Panc1 (cell line): ENCODE results near the gene TNRC18. TPM values are rescaled to one million over a fixed set of nuclear protein-coding genes. Genes with fewer than 3 reads are reported as not detected.

Source experiments
- ATAC-seq: fragments of 200-7000 bp; cut with Tn5 transposase; 2 replicates; pipeline ENCODE4 v1.9.1; 2020; ENCODE audit warnings: mild to moderate bottlenecking, moderate library complexity
- BruUV-seq: library from RNA; stranded (reverse); fragments of 400-500 nt; replicated peaks from 2 replicates; lab custom pipeline; 2021; lab: Mats Ljungman, UMichigan
- CTCF ChIA-PET: fragments of 300-600 bp; sonication (Branson Sonifier 250); formaldehyde crosslinking; loops from one replicate; lab custom pipeline; 2022; ENCODE audit warnings: antibody characterized with exemption; lab: Charles Lee
- POLR2A ChIA-PET: fragments of 300-600 bp; sonication (Branson Sonifier 250); formaldehyde crosslinking; loops from one replicate; lab custom pipeline; 2022; ENCODE audit warnings: antibody characterized with exemption; lab: Charles Lee
- DNase-seq: peaks from one replicate; pipeline ENCODE4 v3.0.0-alpha.2; 2010; ENCODE audit warnings: low read depth, low spot score
- H3K27ac ChIP-seq: 2 replicates; pipeline ENCODE4 v1.5.1; 2011; ENCODE audit warnings: mild to moderate bottlenecking, low read length, inconsistent platforms
- H3K27me3 ChIP-seq: fragments of 200-500 bp; sonication (Bioruptor generic); 2 replicates; pipeline ENCODE4 v1.6.0; 2014; ENCODE audit warnings: low read length, inconsistent platforms; ENCODE audit not compliant: control insufficient read depth, insufficient read depth
- H3K36me3 ChIP-seq: fragments of 200-500 bp; sonication (Bioruptor generic); 2 replicates; pipeline ENCODE4 v1.5.1; 2014; ENCODE audit warnings: inconsistent platforms, mild to moderate bottlenecking, low read length, moderate library complexity; ENCODE audit not compliant: control insufficient read depth, insufficient read depth
- H3K4me1 ChIP-seq: 2 replicates; pipeline ENCODE4 v1.5.1; 2011; ENCODE audit warnings: inconsistent platforms, mild to moderate bottlenecking, low read length, moderate library complexity; ENCODE audit not compliant: control insufficient read depth, insufficient read depth
- H3K4me3 ChIP-seq, 2 experiments: 2 replicates each; pipeline ENCODE4 v1.5.1; 2011 to 2012; ENCODE audit warnings: low read depth in 2 of 2, low read length in 2 of 2, mild to moderate bottlenecking in 2 of 2, inconsistent platforms in 1 of 2, moderate library complexity in 1 of 2
- H3K9me3 ChIP-seq: fragments of 200-500 bp; sonication (Bioruptor generic); 2 replicates; pipeline ENCODE4 v1.5.1; 2014; ENCODE audit warnings: low read depth, mild to moderate bottlenecking, inconsistent platforms, low read length, moderate library complexity; ENCODE audit not compliant: control insufficient read depth, insufficient read depth
- POLR2AphosphoS5 ChIP-seq: IDR thresholded peaks from 2 replicates; pipeline ENCODE4 v1.6.1; 2012; ENCODE audit warnings: mild to moderate bottlenecking, low read depth, low read length, moderate library complexity
- SIN3A ChIP-seq: IDR thresholded peaks from 2 replicates; pipeline ENCODE4 v1.6.1; 2012; ENCODE audit warnings: low read depth, mild to moderate bottlenecking, low read length, moderate library complexity, borderline replicate concordance; ENCODE audit not compliant: insufficient read depth
- TCF7L2 ChIP-seq: IDR thresholded peaks from 2 replicates; pipeline ENCODE4 v1.6.1; 2011; ENCODE audit warnings: mild to moderate bottlenecking, low read depth, low read length, inconsistent platforms
- in situ Hi-C: cut with HindIII; loops from 2 replicates; pipeline ENCODE4 v1.10.0; 2016; ENCODE audit warnings: low sequenced_read_pairs, low pct_unique_long_range_greater_than_20kb
- intact Hi-C: fragments of 100-400 bp; cut with micrococcal nuclease; formaldehyde crosslinking; loops from one replicate; pipeline ENCODE4 v1.10.0; 2022; ENCODE audit not compliant: unreplicated experiment
- total RNA-seq: library from RNA; stranded (reverse); gene quantifications from one replicate; pipeline ENCODE4 v1.2.1, GENCODE V29; 2021; ENCODE audit not compliant: unreplicated experiment
- TF ChIP-seq, protein P1 (sequence below): fragments of 450-650 bp; IDR thresholded peaks from 2 replicates; pipeline ENCODE4 v1.5.1; 2017; ENCODE audit warnings: mild to moderate bottlenecking
- TF ChIP-seq, protein P2 (sequence below), 2 experiments: IDR thresholded peaks; 2 replicates each; pipeline ENCODE4 v1.6.1; 2011 to 2012; ENCODE audit warnings: low read depth in 2 of 2, control low read depth in 1 of 2, low read length in 1 of 2, mild to moderate bottlenecking in 1 of 2, moderate library complexity in 1 of 2; ENCODE audit not compliant: insufficient read depth in 1 of 2

The TNRC18 gene
- total RNA-seq, 1 experiment from 2014 or later, result 148 TPM

- Histone ChIP-seq H3K4me3 (no peak overlapping the region), H3K9me3 (no peaks in the 10 kb centered on the region), H3K27ac (no peak overlapping the region), H3K4me1 (no peaks in the 10 kb centered on the region), H3K27me3 (no peaks in the 10 kb centered on the region), H3K36me3 (peaks cover 2% of the 10 kb centered on the region; the same call in 1 of the 2 replicates)
- ChIA-PET CTCF (no interaction called here), POLR2A (no interaction called here)
- in situ Hi-C loops (no loop called here), intact Hi-C loops (no loop called here)
- ATAC-seq (no peak), DNase-seq (no peak)
- no TSS peak for BruUV-seq
- TF ChIP-seq TCF7L2 (no peak), SIN3A (no peak), POLR2AphosphoS5 (no peak)
- TF ChIP-seq, protein P1, sequence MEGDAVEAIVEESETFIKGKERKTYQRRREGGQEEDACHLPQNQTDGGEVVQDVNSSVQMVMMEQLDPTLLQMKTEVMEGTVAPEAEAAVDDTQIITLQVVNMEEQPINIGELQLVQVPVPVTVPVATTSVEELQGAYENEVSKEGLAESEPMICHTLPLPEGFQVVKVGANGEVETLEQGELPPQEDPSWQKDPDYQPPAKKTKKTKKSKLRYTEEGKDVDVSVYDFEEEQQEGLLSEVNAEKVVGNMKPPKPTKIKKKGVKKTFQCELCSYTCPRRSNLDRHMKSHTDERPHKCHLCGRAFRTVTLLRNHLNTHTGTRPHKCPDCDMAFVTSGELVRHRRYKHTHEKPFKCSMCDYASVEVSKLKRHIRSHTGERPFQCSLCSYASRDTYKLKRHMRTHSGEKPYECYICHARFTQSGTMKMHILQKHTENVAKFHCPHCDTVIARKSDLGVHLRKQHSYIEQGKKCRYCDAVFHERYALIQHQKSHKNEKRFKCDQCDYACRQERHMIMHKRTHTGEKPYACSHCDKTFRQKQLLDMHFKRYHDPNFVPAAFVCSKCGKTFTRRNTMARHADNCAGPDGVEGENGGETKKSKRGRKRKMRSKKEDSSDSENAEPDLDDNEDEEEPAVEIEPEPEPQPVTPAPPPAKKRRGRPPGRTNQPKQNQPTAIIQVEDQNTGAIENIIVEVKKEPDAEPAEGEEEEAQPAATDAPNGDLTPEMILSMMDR, result no peak
- TF ChIP-seq, protein P2, sequence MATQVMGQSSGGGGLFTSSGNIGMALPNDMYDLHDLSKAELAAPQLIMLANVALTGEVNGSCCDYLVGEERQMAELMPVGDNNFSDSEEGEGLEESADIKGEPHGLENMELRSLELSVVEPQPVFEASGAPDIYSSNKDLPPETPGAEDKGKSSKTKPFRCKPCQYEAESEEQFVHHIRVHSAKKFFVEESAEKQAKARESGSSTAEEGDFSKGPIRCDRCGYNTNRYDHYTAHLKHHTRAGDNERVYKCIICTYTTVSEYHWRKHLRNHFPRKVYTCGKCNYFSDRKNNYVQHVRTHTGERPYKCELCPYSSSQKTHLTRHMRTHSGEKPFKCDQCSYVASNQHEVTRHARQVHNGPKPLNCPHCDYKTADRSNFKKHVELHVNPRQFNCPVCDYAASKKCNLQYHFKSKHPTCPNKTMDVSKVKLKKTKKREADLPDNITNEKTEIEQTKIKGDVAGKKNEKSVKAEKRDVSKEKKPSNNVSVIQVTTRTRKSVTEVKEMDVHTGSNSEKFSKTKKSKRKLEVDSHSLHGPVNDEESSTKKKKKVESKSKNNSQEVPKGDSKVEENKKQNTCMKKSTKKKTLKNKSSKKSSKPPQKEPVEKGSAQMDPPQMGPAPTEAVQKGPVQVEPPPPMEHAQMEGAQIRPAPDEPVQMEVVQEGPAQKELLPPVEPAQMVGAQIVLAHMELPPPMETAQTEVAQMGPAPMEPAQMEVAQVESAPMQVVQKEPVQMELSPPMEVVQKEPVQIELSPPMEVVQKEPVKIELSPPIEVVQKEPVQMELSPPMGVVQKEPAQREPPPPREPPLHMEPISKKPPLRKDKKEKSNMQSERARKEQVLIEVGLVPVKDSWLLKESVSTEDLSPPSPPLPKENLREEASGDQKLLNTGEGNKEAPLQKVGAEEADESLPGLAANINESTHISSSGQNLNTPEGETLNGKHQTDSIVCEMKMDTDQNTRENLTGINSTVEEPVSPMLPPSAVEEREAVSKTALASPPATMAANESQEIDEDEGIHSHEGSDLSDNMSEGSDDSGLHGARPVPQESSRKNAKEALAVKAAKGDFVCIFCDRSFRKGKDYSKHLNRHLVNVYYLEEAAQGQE (IDR thresholded peaks at IDR 0.05; ENCODE audit: insufficient read depth in 1 of 2, low read depth in 2 of 2, low read length in 1 of 2), result no peak
Observed at GRCh38 chr7:5334671-5335070, 89.0 kb downstream of the TNRC18 start.

- ChIA-PET CTCF (no interaction called here), POLR2A (no interaction called here)
- intact Hi-C loops (no loop called here), in situ Hi-C loops (no loop called here)
- Histone ChIP-seq H3K27ac (no peak overlapping the region), H3K36me3 (peaks cover 7% of the 10 kb centered on the region; the same call in 1 of the 2 replicates), H3K27me3 (no peaks in the 10 kb centered on the region), H3K4me1 (no peaks in the 10 kb centered on the region), H3K9me3 (no peaks in the 10 kb centered on the region), H3K4me3 (no peak overlapping the region)
- DNase-seq (no peak), ATAC-seq (peak; percentile 51)
- TF ChIP-seq, protein P1, result no peak
- no peak for TF ChIP-seq SIN3A
- TF ChIP-seq POLR2AphosphoS5, result no peak
- TF ChIP-seq TCF7L2, result no peak
- TF ChIP-seq, protein P2 (IDR thresholded peaks at IDR 0.05; ENCODE audit: insufficient read depth in 1 of 2, low read depth in 2 of 2, low read length in 1 of 2), result no peak
- BruUV-seq, result no TSS peak
Observed at GRCh38 chr7:5333121-5334045, 90.3 kb downstream of the TNRC18 start.
